Astrocyte (in vitro differentiated cells and primary cell): ENCODE results near the gene ARHGAP32.

Experiments
- CTCF ChIP-seq: IDR thresholded peaks from 2 replicates; pipeline ENCODE4 v1.5.1; 2011; ENCODE audit warnings: low read depth, mild to moderate bottlenecking, inconsistent platforms, low read length, moderate library complexity; ENCODE audit not compliant: insufficient read depth
- EZH2 ChIP-seq: IDR thresholded peaks from 2 replicates; pipeline ENCODE4 v1.6.1; 2012; ENCODE audit warnings: mild to moderate bottlenecking, low read length, inconsistent platforms; ENCODE audit not compliant: insufficient read depth

- TF ChIP-seq CTCF, result no peak
- TF ChIP-seq EZH2, result no peak
Observed at GRCh38 chr11:128916037-128916572, 276.0 kb downstream of the ARHGAP32 start.
